ENCODE data around the gene CHRNG. TPM values are rescaled to one million over a fixed set of nuclear protein-coding genes. Genes with fewer than 3 reads are reported as not detected.

The CHRNG gene
- total RNA-seq, 2 donors from 2014 or later = not detected

DNA sequence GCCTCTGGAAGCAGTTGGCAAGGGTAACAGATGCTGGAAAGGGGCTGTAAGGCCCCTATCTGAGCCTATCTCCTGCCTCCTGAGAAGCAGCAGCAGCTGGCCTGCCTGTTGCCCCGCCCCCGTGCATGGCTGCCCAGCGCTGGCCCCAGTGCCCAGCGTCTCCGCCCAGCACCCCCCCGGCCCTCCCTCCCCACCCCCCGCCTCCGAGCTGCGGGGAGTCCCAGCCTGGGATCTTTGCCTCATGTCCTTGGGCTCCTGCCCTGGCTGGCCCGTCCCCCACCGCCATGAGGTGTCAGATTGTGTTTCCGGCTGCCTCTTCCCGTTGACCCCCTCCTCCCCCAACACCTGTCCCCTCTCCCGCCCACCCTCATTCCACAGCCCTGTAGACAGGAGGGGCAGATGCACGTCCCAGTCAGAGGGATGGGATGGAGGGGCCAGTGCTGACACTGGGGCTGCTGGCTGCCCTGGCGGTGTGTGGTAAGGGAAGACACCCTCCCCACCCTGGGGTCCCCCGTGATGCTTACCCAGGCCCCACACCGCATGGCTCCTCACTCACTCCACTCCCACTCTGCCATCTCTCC is 13.6 kb upstream of the CHRNG start, which contains the start of gene CHRND:
TSS of gene CHRND (plus strand) at position 370 of the 581 bp plus-strand sequence. CDS start at position 426, 56 bp downstream.
- H3K27me3 Mint-ChIP-seq (ENCODE audit: insufficient read depth) = peaks cover 51% of the 10 kb centered on the region
- 49 to 67% methylated on average over 1 to 16 of the region's 18 CpGs for WGBS, 2 experiments (ENCODE audit: insufficient coverage in 1 of 2, insufficient read length in 1 of 2)
- H3K36me3 Mint-ChIP-seq (ENCODE audit: low read depth) = no peaks in the 10 kb centered on the region
- H3K4me3 ChIP-seq (ENCODE audit: low read length) = no peak within 1 kb of the TSS
- H3K27ac ChIP-seq (ENCODE audit: low read depth, low read length) = no peak within 1 kb of the TSS
- H3K4me3 Mint-ChIP-seq = no peak within 1 kb of the TSS
- TF ChIP-seq, protein P1, sequence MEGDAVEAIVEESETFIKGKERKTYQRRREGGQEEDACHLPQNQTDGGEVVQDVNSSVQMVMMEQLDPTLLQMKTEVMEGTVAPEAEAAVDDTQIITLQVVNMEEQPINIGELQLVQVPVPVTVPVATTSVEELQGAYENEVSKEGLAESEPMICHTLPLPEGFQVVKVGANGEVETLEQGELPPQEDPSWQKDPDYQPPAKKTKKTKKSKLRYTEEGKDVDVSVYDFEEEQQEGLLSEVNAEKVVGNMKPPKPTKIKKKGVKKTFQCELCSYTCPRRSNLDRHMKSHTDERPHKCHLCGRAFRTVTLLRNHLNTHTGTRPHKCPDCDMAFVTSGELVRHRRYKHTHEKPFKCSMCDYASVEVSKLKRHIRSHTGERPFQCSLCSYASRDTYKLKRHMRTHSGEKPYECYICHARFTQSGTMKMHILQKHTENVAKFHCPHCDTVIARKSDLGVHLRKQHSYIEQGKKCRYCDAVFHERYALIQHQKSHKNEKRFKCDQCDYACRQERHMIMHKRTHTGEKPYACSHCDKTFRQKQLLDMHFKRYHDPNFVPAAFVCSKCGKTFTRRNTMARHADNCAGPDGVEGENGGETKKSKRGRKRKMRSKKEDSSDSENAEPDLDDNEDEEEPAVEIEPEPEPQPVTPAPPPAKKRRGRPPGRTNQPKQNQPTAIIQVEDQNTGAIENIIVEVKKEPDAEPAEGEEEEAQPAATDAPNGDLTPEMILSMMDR (conservative IDR thresholded peaks at IDR 0.05) = no peak
- H3K9me3 ChIP-seq (ENCODE audit: control insufficient read depth, low read length) = no peaks in the 10 kb centered on the region
- H3K9me3 Mint-ChIP-seq = no peaks in the 10 kb centered on the region
- H3K27me3 ChIP-seq (ENCODE audit: control insufficient read depth, insufficient read depth, low read length, poor library complexity, severe bottlenecking) = peaks cover 45% of the 10 kb centered on the region
- no peaks in the 10 kb centered on the region for H3K4me1 Mint-ChIP-seq
- H3K27ac Mint-ChIP-seq = no peak within 1 kb of the TSS
- no peaks in the 10 kb centered on the region for H3K36me3 ChIP-seq (ENCODE audit: control insufficient read depth, insufficient read depth, low read length)
- DNase-seq = peak; percentile 64
- H3K4me1 ChIP-seq (ENCODE audit: control insufficient read depth, insufficient read depth, low read length) = no peaks in the 10 kb centered on the region
- no peak within 1 kb of the TSS for H3K9ac ChIP-seq (ENCODE audit: extremely low read depth, low read length, poor library complexity, severe bottlenecking)

DNA sequence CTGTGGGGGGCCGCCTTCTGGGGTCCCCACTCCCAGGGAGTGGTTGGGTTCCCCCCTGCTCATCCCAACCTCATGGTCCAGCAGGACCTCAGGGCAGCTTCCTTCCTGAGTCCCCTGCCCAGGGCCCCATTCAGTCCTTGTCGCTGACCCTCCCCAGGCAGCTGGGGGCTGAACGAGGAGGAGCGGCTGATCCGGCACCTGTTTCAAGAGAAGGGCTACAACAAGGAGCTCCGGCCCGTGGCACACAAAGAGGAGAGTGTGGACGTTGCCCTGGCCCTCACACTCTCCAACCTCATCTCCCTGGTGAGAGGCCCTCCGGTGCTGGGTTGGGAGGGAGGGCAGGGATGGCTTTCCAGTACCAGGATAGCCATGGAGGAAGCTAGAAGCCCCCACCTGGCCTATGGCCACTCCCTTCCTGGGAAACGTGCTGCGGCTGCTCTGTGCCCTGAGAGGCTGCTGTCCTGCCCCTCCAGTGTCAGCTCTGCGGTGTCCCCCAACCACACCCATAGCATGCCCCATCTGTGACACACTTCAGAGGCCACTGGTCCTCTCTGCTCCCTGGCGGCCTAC is 13.0 kb upstream of the CHRNG start:
- Mint-ChIP-seq H3K27ac (no peak overlapping the region), H3K36me3 (ENCODE audit: low read depth) (no peaks in the 10 kb centered on the region), H3K4me3 (no peak overlapping the region), H3K27me3 (ENCODE audit: insufficient read depth) (peaks cover 46% of the 10 kb centered on the region), H3K9me3 (no peaks in the 10 kb centered on the region), H3K4me1 (no peaks in the 10 kb centered on the region)
- Histone ChIP-seq H3K4me3 (ENCODE audit: low read length) (no peak overlapping the region), H3K36me3 (ENCODE audit: control insufficient read depth, insufficient read depth, low read length) (no peaks in the 10 kb centered on the region), H3K4me1 (ENCODE audit: control insufficient read depth, insufficient read depth, low read length) (no peaks in the 10 kb centered on the region), H3K27ac (ENCODE audit: low read depth, low read length) (no peak overlapping the region), H3K27me3 (ENCODE audit: control insufficient read depth, insufficient read depth, low read length, poor library complexity, severe bottlenecking) (peaks cover 39% of the 10 kb centered on the region), H3K9ac (ENCODE audit: extremely low read depth, low read length, poor library complexity, severe bottlenecking) (no peak overlapping the region), H3K9me3 (ENCODE audit: control insufficient read depth, low read length) (no peaks in the 10 kb centered on the region)
- TF ChIP-seq, protein P1 (conservative IDR thresholded peaks at IDR 0.05) = no peak
- no peak for DNase-seq
- WGBS, 2 experiments (ENCODE audit: insufficient coverage in 1 of 2, insufficient read length in 1 of 2) = 80 to 85% methylated on average over 2 to 12 of the region's 13 CpGs

DNA sequence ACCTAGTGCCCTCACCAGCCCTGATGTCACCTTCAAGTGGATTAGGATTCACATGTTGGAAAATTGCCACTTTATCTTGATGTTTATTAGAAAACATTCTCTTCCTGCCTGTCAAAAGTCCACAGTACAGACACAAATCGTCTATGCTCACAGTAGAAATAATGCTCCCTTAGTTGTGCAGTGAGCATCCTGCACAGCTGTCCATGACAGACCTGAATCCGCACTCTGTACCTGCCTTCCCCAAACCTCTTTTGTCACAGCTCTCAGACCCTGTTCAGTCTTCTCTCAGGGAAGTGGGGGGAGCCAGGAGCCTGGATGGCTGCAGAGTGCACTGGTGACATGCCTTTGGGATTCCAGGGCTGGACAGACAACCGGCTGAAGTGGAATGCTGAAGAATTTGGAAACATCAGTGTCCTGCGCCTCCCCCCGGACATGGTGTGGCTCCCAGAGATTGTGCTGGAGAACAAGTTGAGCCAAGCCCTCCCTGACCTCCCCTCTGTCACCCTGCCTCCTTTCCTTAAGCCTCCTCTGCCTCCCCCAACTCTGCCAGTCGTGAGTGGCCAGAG is 11.5 kb upstream of the CHRNG start:
- TF ChIP-seq, protein P1 (conservative IDR thresholded peaks at IDR 0.05) = no peak
- no peak for DNase-seq
- peaks cover 25% of the 10 kb centered on the region for H3K27me3 ChIP-seq (ENCODE audit: control insufficient read depth, insufficient read depth, low read length, poor library complexity, severe bottlenecking)
- no peaks in the 10 kb centered on the region for H3K4me1 ChIP-seq (ENCODE audit: control insufficient read depth, insufficient read depth, low read length)
- Mint-ChIP-seq H3K4me1 (no peaks in the 10 kb centered on the region), H3K27ac (no peak overlapping the region), H3K9me3 (no peaks in the 10 kb centered on the region), H3K4me3 (no peak overlapping the region), H3K36me3 (ENCODE audit: low read depth) (no peaks in the 10 kb centered on the region), H3K27me3 (ENCODE audit: insufficient read depth) (peaks cover 35% of the 10 kb centered on the region)
- H3K9me3 ChIP-seq (ENCODE audit: control insufficient read depth, low read length) = no peaks in the 10 kb centered on the region
- H3K27ac ChIP-seq (ENCODE audit: low read depth, low read length) = no peak overlapping the region
- no peaks in the 10 kb centered on the region for H3K36me3 ChIP-seq (ENCODE audit: control insufficient read depth, insufficient read depth, low read length)
- H3K9ac ChIP-seq (ENCODE audit: extremely low read depth, low read length, poor library complexity, severe bottlenecking) = no peak overlapping the region
- 89 to 90% methylated on average over 1 to 6 of the region's 6 CpGs for whole genome bisulfite sequencing, 2 experiments (ENCODE audit: insufficient coverage in 1 of 2, insufficient read length in 1 of 2)
- H3K4me3 ChIP-seq (ENCODE audit: low read length) = no peak overlapping the region

Measured in endodermal cell (in vitro differentiated cells).